BLaER1 treated with 17β-estradiol and CSF1 and Interleukin-3, amounts not matched to agents 10 nM and 100 nM (cell line): ENCODE results near the gene NTM.
A peak's percentile ranks its signal among the peaks of the same experiment; 100 is the strongest.

Experiments
- H3K27ac ChIP-seq, 11 experiments: shearing (Covaris generic); formaldehyde crosslinking; 2 replicates each; pipeline ENCODE4 v1.8.1; 2022
- H3K27me3 ChIP-seq, 11 experiments: shearing (Covaris generic); formaldehyde crosslinking; 2 replicates each; pipeline ENCODE4 v1.8.1; 2022
- H3K36me3 ChIP-seq, 11 experiments: shearing (Covaris generic); formaldehyde crosslinking; 2 replicates each; pipeline ENCODE4 v1.8.1; 2022
- H3K4me1 ChIP-seq, 10 experiments: shearing (Covaris generic); formaldehyde crosslinking; 2 replicates each; pipeline ENCODE4 v1.8.1; 2022
- H3K4me2 ChIP-seq, 11 experiments: shearing (Covaris generic); formaldehyde crosslinking; 2 replicates each; pipeline ENCODE4 v1.8.1; 2022
- H3K4me3 ChIP-seq, 10 experiments: shearing (Covaris generic); formaldehyde crosslinking; 2 replicates each; pipeline ENCODE4 v1.8.1; 2022
- H3K9ac ChIP-seq, 11 experiments: shearing (Covaris generic); formaldehyde crosslinking; 2 replicates each; pipeline ENCODE4 v1.8.1; 2022
- H3K9me3 ChIP-seq, 11 experiments: shearing (Covaris generic); formaldehyde crosslinking; replicated peaks in 1 of 11; 2 replicates each; pipeline ENCODE4 v1.8.1; 2022
- H4K20me1 ChIP-seq, 11 experiments: shearing (Covaris generic); formaldehyde crosslinking; 2 replicates each; pipeline ENCODE4 v1.8.1; 2022
- Cebpa-rat ChIP-seq, 11 experiments: shearing (Covaris generic); IDR thresholded peaks; 2 replicates each; pipeline ENCODE4 v1.8.1; 2022

NTM gene

GRCh38 chr11:131661132-131661531, 290.7 kb downstream of the NTM start:
- no peaks in the 10 kb centered on the region for H3K36me3 ChIP-seq
- H3K4me2 ChIP-seq, result peak overlapping the region in 6 of 11 experiments; percentile 24 to 76 (median 70); a peak in 9 of 22 replicates
- no peak for TF ChIP-seq Cebpa-rat (IDR thresholded peaks at IDR 0.05)
- no peak overlapping the region; a peak in 1 of 22 replicates for H3K27ac ChIP-seq
- H4K20me1 ChIP-seq, result peaks cover 0 to 21% (median 8%) of the 10 kb centered on the region in 11 experiments; a peak in 9 of 22 replicates
- H3K4me1 ChIP-seq, result peaks cover 17 to 63% (median 57%) of the 10 kb centered on the region in 10 experiments
- peaks cover 66 to 80% (median 75%) of the 10 kb centered on the region in 11 experiments for H3K27me3 ChIP-seq
- H3K9me3 ChIP-seq, result no peaks in the 10 kb centered on the region
- no peak overlapping the region for H3K4me3 ChIP-seq
- H3K9ac ChIP-seq, result no peak overlapping the region

GRCh38 chr11:131662317-131662972, 292.0 kb downstream of the NTM start:
- peak overlapping the region in 4 of 11 experiments; percentile 24 to 49 (median 36); a peak in 4 of 22 replicates for H3K27ac ChIP-seq
- no peak for TF ChIP-seq Cebpa-rat (IDR thresholded peaks at IDR 0.05)
- H3K9ac ChIP-seq, result no peak overlapping the region
- peaks cover 53 to 67% (median 62%) of the 10 kb centered on the region in 11 experiments for H3K27me3 ChIP-seq
- no peaks in the 10 kb centered on the region for H3K9me3 ChIP-seq
- no peaks in the 10 kb centered on the region for H3K36me3 ChIP-seq
- H4K20me1 ChIP-seq, result peaks cover 0 to 21% (median 2%) of the 10 kb centered on the region in 11 experiments; a peak in 8 of 22 replicates
- peak overlapping the region; percentile 59 to 78 (median 71) for H3K4me2 ChIP-seq
- H3K4me1 ChIP-seq, result peaks cover 17 to 58% (median 52%) of the 10 kb centered on the region in 10 experiments
- H3K4me3 ChIP-seq, result no peak overlapping the region

GRCh38 chr11:131662993-131663392, 292.6 kb downstream of the NTM start:
- Histone ChIP-seq H3K9me3 (no peaks in the 10 kb centered on the region), H3K4me2 (peak overlapping the region in 9 of 11 experiments; percentile 59 to 78 (median 71); a peak in 15 of 22 replicates), H3K4me1 (peaks cover 20 to 58% (median 51%) of the 10 kb centered on the region in 10 experiments), H3K27me3 (peaks cover 47 to 62% (median 57%) of the 10 kb centered on the region in 11 experiments), H3K4me3 (no peak overlapping the region), H3K36me3 (no peaks in the 10 kb centered on the region), H3K9ac (no peak overlapping the region), H3K27ac (peak overlapping the region in 1 of 11 experiments; percentile 24; a peak in 3 of 22 replicates), H4K20me1 (peaks cover 0 to 21% (median 0%) of the 10 kb centered on the region in 11 experiments; a peak in 8 of 22 replicates)
- TF ChIP-seq Cebpa-rat (IDR thresholded peaks at IDR 0.05), result no peak

- no peaks in the 10 kb centered on the region for H3K36me3 ChIP-seq
- H3K27me3 ChIP-seq, result peaks cover 41 to 56% (median 51%) of the 10 kb centered on the region in 11 experiments
- H3K9me3 ChIP-seq, result no peaks in the 10 kb centered on the region
- peak overlapping the region in 4 of 11 experiments; percentile 67 to 76 (median 72); a peak in 4 of 22 replicates for H3K4me2 ChIP-seq
- no peak for TF ChIP-seq Cebpa-rat (IDR thresholded peaks at IDR 0.05)
- peaks cover 24 to 59% (median 52%) of the 10 kb centered on the region in 10 experiments for H3K4me1 ChIP-seq
- no peak overlapping the region for H3K4me3 ChIP-seq
- H4K20me1 ChIP-seq, result peaks cover 0 to 17% (median 0%) of the 10 kb centered on the region in 11 experiments; a peak in 8 of 22 replicates
- H3K27ac ChIP-seq, result no peak overlapping the region
- H3K9ac ChIP-seq, result no peak overlapping the region
These were observed 293.2 kb downstream of the NTM start for GRCh38 chr11:131663405-131664200.

GRCh38 chr11:131664293-131664692, 293.9 kb downstream of the NTM start:
- no peak overlapping the region for H3K27ac ChIP-seq
- H3K4me2 ChIP-seq, result peak overlapping the region in 1 of 11 experiments; percentile 8; a peak in 1 of 22 replicates
- no peaks in the 10 kb centered on the region for H3K9me3 ChIP-seq
- H3K27me3 ChIP-seq, result peaks cover 34 to 49% (median 44%) of the 10 kb centered on the region in 11 experiments
- H3K36me3 ChIP-seq, result no peaks in the 10 kb centered on the region
- H3K4me1 ChIP-seq, result peaks cover 24 to 59% (median 52%) of the 10 kb centered on the region in 10 experiments
- peaks cover 0 to 14% (median 0%) of the 10 kb centered on the region in 11 experiments; a peak in 8 of 22 replicates for H4K20me1 ChIP-seq
- TF ChIP-seq Cebpa-rat (IDR thresholded peaks at IDR 0.05), result no peak
- no peak overlapping the region for H3K9ac ChIP-seq
- H3K4me3 ChIP-seq, result no peak overlapping the region

GRCh38 chr11:131664816-131665215, 294.4 kb downstream of the NTM start:
- no peak for TF ChIP-seq Cebpa-rat (IDR thresholded peaks at IDR 0.05)
- H3K36me3 ChIP-seq, result no peaks in the 10 kb centered on the region
- peaks cover 29 to 48% (median 40%) of the 10 kb centered on the region in 11 experiments for H3K27me3 ChIP-seq
- H3K4me1 ChIP-seq, result peaks cover 24 to 56% (median 49%) of the 10 kb centered on the region in 10 experiments
- H3K4me3 ChIP-seq, result no peak overlapping the region
- H3K9me3 ChIP-seq, result no peaks in the 10 kb centered on the region
- peaks cover 0 to 8% (median 0%) of the 10 kb centered on the region in 11 experiments; a peak in 7 of 22 replicates for H4K20me1 ChIP-seq
- no peak overlapping the region for H3K27ac ChIP-seq
- H3K4me2 ChIP-seq, result peak overlapping the region in 6 of 11 experiments; percentile 2 to 23 (median 10); a peak in 3 of 22 replicates
- H3K9ac ChIP-seq, result no peak overlapping the region

GRCh38 chr11:131665344-131665968, 295.0 kb downstream of the NTM start:
- H3K27ac ChIP-seq, result no peak overlapping the region
- peaks cover 24 to 49% (median 44%) of the 10 kb centered on the region in 10 experiments for H3K4me1 ChIP-seq
- H3K27me3 ChIP-seq, result peaks cover 23 to 44% (median 34%) of the 10 kb centered on the region in 11 experiments
- no peak for TF ChIP-seq Cebpa-rat (IDR thresholded peaks at IDR 0.05)
- no peak overlapping the region for H3K4me3 ChIP-seq
- no peaks in the 10 kb centered on the region for H3K9me3 ChIP-seq
- H3K9ac ChIP-seq, result no peak overlapping the region
- no peaks in the 10 kb centered on the region for H3K36me3 ChIP-seq
- no peak overlapping the region; a peak in 1 of 22 replicates for H3K4me2 ChIP-seq
- peaks cover 0 to 4% (median 0%) of the 10 kb centered on the region in 11 experiments; a peak in 6 of 22 replicates for H4K20me1 ChIP-seq

- H3K4me1 ChIP-seq, result peaks cover 24 to 47% (median 39%) of the 10 kb centered on the region in 10 experiments
- peaks cover 17 to 44% (median 31%) of the 10 kb centered on the region in 11 experiments for H3K27me3 ChIP-seq
- no peak overlapping the region for H3K4me2 ChIP-seq
- H3K4me3 ChIP-seq, result no peak overlapping the region
- H3K9ac ChIP-seq, result no peak overlapping the region
- H3K27ac ChIP-seq, result no peak overlapping the region
- no peaks in the 10 kb centered on the region for H3K36me3 ChIP-seq
- no peaks in the 10 kb centered on the region for H3K9me3 ChIP-seq
- no peak for TF ChIP-seq Cebpa-rat (IDR thresholded peaks at IDR 0.05)
- H4K20me1 ChIP-seq, result peaks cover 0 to 5% (median 0%) of the 10 kb centered on the region in 11 experiments; a peak in 5 of 22 replicates
These were observed 295.6 kb downstream of the NTM start for GRCh38 chr11:131666006-131666405.
